Left colon (tissue), 2 donors: ENCODE data around the gene MDFI. TPM values are rescaled to one million over a fixed set of nuclear protein-coding genes. Genes with fewer than 3 reads are reported as not detected.
"Not testable (repeated sequence)": the region's sequence is repeated elsewhere in the genome, so short reads cannot be mapped to it uniquely, and the experiment has no call there.

Source experiments
- ATAC-seq: fragments of 200-7000 bp; cut with Tn5 transposase; one replicate; pipeline ENCODE4 v1.9.1; 2020; ENCODE audit warnings: mild to moderate bottlenecking, moderate library complexity
- DNase-seq, 2 donors: peaks; one replicate each; pipeline ENCODE4 v3.0.0-alpha.2; 2020
- intact Hi-C, 2 donors: fragments of 100-400 bp; cut with DNase I in 1 of 2; cut with micrococcal nuclease in 1 of 2; formaldehyde crosslinking; loops; one replicate each; pipeline versions ENCODE4 v1.11.2 to v1.14.0; 2022; cut with DNase I, micrococcal nuclease
- total RNA-seq, 2 donors: library from RNA; stranded (reverse); fragmentation: NEBNext Ultra II Directional; extraction: Animal tissue kit (Norgen Biotek cat#: 25700); gene quantifications; one replicate each; pipeline ENCODE4 v1.2.1, GENCODE V29; 2021
- donor health status: DM: no; HTN: no; CAD: no.
- donor health status: DM: yes; HTN: yes; CAD: no.

MDFI gene
- total RNA-seq, 2 donors from 2014 or later: 1.1 to 1.6 TPM

DNA sequence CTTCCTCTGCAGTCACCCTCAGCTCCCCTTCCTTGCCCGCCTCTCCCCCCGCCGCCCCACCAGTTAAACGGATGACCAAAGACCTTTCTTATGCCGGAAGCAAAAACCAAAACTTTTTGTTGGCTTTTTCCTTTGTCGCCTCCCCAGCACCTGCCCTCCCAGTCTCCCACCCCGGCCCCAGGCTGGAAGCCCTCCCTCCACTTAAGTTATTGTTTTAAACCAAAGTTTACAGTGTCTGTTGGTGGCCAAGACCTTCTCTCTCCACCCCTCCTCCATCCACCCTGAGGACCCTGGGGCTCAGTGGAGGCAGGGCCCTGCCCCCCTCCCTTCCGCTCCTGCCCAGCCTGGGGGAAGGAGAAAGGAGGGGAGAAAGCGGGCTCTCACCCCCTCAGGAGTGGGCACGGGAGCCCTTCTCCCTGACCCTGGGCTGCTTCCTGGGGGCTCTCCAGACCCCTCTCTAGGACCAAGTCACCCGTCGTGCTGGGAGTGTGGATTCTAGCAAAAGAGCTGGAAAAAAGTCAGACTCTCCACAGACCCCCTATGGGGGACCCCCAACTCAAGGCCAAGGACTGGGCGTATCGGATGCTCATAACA is 38.3 kb upstream of the MDFI start:
- intact Hi-C loops: loop anchor here in 1 of 2 donors (10.0 kb wide), 1 partner anchor 135 kb away; no protein-coding TSS in a partner anchor
- ATAC-seq: no peak

GRCh38 chr6:41600499-41601247 is 37.6 kb upstream of the MDFI start:
- intact Hi-C loops: no loop called here
- ATAC-seq (no peak), DNase-seq (no peak)

More for the DNA sequence above, 38.3 kb upstream of the MDFI start:
- no peak for DNase-seq

DNA sequence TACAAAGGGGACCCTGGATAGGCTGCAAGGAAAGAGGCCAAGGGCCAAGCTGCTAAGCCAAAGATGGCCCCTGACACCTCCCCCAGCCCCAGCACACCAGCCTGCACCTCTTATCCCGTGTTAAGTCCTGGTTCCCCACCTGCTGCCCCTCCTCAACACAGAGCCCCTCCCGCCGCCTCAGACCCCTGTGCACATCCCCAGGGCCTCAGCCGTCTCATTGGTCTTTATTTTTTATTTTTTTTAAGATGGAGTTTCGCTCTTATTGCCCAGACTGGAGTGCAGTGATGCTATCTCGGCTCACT is 37.1 kb upstream of the MDFI start:
- ATAC-seq (no peak), DNase-seq (no peak)
- intact Hi-C loops: no loop called here

- DNase-seq (no peak), ATAC-seq (no peak)
- intact Hi-C loops: loop anchor here in 1 of 2 donors (2.0 kb wide), 1 partner anchor 80 kb away; no protein-coding TSS in a partner anchor
Measured at GRCh38 chr6:41602422-41602743, 35.9 kb upstream of the MDFI start.

DNA sequence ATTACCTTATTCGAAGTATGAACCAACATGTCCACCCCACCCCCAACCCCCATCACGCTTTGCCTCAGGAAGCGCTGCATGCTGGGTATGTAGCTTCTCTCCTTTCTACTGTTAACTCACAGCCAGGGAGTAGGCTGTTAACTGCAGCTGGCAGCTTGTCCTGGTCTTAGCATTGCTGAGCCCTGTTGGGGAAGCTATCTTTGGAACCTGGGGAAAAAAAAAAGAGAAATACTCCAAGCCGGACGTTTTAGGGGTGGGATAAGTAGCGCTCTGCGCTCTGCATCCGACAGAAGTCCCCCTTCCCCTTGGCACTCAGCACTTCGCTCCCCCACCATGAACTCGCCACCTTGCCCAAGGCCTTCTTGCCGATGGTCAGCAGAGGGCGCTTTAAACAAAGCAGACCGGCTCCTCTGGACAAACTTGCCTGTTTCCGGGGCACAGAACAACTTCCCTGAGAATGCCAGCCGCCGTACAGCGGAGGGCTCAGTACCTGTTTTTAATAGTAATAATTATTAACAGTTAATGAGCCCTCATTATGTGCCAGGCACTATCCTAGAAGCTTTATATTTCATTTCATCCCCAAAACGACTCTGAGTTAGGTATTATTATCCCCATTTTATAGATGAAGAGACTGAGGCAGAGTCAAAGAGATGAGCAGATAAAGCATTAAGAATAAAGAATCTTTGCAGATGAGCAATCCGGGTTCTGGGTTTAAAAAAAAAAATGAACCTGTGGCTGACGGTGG is 35.2 kb upstream of the MDFI start:
- DNase-seq (peak; percentile 79 to 82), ATAC-seq (peak; percentile 78)
- intact Hi-C loops: loop anchor here in 1 of 2 donors (2.0 kb wide), 1 partner anchor 80 kb away; no protein-coding TSS in a partner anchor

DNA sequence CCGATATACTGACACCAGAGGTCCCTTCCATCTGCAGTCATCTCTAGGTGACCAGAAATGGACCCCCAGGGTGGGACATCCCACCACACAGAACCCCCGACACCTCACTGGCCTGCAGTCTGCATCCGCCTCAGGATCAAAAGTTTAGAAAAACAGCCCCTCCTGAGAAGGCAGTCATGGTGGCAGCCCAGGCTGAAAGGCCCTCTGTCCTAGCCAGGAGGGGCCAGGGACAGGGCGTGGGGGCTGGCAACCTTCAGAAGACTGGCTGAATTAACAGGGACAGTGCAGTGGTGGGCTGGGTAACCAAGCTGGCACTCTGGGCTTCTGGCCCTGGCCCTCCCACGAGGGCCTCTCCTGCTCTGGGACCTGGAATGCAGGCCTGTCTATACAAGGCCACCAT is 34.3 kb upstream of the MDFI start:
- ATAC-seq: no peak
- intact Hi-C loops: no loop called here

DNA sequence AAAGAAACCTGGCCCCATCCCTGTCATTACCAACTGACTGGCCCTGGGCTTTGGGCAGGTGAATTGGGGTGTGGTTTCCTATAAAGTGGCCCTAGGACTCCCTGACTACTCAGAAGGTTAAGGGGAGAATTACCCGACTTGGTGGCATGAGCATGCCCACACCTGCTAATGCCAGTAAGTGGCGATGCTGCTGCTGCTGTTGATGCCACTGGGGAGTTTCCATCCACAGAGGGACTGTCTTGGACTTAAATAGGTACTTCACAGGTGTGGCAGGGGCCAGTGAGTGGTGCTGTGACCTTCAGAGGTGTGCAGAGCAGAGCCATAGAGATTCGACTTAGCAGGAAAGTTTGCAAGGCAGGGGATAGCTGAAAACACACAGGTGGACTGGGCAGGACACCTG is 32.6 kb upstream of the MDFI start:
- intact Hi-C loops: no loop called here
- ATAC-seq (no peak), DNase-seq (no peak)

More for the DNA sequence above, 34.3 kb upstream of the MDFI start:
- DNase-seq: no peak

DNA sequence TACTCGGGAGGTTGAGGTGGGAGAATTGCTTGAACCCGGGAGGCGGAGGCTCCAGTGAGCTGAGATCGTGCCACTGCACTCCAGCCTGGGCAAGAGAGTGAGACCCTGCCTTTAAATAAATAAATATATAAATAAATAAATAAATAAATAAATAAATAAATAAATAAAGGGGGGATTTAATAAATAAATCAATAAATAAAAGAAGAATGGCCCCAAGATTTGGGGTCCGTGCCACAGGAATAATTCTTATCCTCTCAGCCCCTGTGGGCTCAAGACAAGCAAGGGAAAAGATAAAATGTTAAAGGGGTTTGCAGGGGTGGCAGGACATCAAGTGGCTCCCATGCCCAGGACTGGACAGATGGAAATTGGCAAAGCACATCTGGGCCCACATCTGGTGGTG is 31.2 kb upstream of the MDFI start:
- intact Hi-C loops: no loop called here
- no peak for DNase-seq
- no peak for ATAC-seq

DNA sequence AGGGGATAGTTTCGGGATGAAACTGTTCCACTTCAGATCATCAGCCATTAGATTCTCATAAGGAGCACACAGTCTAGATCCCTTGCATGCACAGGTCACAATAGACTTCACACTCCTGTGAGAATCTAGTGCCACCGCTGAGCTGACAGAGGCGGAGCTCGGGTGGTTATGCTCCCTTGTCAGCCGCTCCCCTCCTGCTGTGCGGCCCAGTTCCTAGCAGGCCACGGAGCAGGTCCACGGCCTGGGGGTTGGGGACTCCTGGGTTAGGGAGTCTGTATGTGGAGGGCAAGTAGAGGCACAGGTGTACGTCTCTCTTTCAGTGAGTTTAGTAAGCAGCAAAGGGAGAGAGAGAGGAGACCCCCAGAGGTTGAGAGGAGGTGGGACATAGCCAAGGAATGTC is 30.5 kb upstream of the MDFI start:
- intact Hi-C loops: no loop called here
- DNase-seq: no peak
- ATAC-seq: no peak

GRCh38 chr6:41608443-41609151 is 29.7 kb upstream of the MDFI start:
- ATAC-seq (no peak), DNase-seq (no peak)
- intact Hi-C loops: no loop called here

GRCh38 chr6:41614715-41615114 is 23.6 kb upstream of the MDFI start:
- DNase-seq: no peak

GRCh38 chr6:41615311-41615710 is 23.0 kb upstream of the MDFI start:
- ATAC-seq (no peak), DNase-seq (no peak)
- intact Hi-C loops: no loop called here

More at GRCh38 chr6:41614715-41615114, 23.6 kb upstream of the MDFI start:
- no peak for ATAC-seq
- intact Hi-C loops: no loop called here

GRCh38 chr6:41618598-41618997 is 19.7 kb upstream of the MDFI start:
- ATAC-seq: no peak
- intact Hi-C loops: no loop called here
- DNase-seq: no peak

- DNase-seq, intact Hi-C loops, ATAC-seq: not testable (repeated sequence)
Measured at GRCh38 chr6:41619193-41619592, 19.1 kb upstream of the MDFI start.

DNA sequence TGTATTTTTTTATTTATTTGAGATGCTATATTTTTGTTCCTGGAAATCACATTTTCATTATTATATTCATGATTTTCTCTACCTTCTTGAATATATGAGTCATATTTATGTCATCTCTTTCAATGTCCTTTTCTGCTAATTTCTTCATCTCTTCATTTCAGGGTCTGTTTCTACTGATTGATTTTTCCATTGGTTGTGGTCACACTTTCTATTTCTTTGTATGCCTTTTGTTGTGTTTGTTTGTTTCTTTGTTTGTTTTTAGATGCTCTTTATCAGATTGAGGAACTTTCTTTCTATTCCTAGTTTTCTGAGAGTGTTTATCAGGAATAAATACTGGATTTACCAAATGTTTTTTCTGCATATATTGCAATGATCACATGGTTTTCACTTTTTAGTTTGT is 16.9 kb upstream of the MDFI start:
- ATAC-seq (no peak), DNase-seq (no peak)
- intact Hi-C loops: no loop called here

GRCh38 chr6:41621802-41622201 is 16.5 kb upstream of the MDFI start:
- intact Hi-C loops: no loop called here
- ATAC-seq (no peak), DNase-seq (no peak)

DNA sequence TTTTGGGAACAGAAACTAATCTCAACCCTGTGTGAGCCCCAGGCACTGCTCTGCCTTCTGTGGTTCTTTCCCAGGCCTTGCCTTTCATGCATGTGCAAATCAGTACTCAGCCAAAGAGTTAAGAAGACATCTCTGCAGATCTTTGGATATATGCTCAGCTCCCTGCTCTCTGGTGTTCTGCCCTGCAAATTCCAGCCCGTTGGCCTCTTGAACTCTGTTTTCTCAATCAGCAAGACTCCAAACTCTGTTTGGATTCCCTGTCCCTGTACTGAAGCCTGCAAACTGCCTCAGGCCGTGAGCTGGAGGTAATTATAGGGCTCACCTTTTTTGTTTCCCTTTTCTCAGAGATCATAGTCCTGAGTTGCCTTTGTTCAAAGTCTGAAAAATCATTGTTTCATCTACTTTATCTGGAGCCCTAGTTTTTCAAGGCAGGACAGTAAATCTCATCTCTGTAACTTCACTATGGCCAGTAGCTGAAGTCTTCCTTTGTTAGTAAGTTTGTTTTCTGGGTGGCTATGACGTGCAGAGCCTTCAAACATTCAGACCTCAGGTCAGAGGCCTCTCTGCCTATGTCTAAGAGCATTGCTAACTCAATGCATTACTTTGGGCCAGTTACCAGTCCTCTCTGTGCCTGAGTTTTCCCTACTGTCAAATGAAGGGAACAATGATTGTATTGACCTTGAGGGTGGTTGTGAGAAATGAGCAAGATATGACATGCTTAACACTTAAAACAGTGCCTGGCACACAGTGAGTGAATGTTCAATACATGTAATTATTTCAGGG is 15.9 kb upstream of the MDFI start:
- no peak for ATAC-seq
- intact Hi-C loops: no loop called here

DNA sequence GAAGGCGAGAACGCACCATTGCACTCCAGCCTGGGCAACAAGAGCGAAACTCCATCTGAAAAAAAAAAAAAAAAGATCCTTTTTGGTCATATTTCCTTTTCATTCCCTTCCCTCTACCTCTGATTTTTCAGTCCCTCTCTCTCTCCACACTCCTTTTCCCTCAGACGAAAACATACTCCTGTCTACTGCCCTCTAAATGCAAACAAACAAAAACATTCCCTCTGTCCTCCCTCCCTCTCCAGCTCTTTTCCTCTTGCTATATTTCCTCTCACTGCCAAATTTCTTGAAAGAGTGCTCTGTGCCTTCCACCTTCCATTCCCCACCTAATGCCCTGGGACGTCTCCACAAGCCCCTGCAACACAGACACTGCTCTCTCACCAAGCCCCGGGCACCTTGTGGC is 14.9 kb upstream of the MDFI start:
- DNase-seq (no peak), ATAC-seq (no peak)
- intact Hi-C loops: no loop called here

More for the DNA sequence above, 15.9 kb upstream of the MDFI start:
- DNase-seq: no peak
